Measurements from ENCODE around the gene SLC35D2. TPM values are rescaled to one million over a fixed set of nuclear protein-coding genes. Genes with fewer than 3 reads are reported as not detected.
"Not testable (repeated sequence)": the region's sequence is repeated elsewhere in the genome, so short reads cannot be mapped to it uniquely, and the experiment has no call there.

SLC35D2 gene
- total RNA-seq, 4 donors from 2014 or later: 5.6 to 38.5 (median 21.0) TPM

DNA sequence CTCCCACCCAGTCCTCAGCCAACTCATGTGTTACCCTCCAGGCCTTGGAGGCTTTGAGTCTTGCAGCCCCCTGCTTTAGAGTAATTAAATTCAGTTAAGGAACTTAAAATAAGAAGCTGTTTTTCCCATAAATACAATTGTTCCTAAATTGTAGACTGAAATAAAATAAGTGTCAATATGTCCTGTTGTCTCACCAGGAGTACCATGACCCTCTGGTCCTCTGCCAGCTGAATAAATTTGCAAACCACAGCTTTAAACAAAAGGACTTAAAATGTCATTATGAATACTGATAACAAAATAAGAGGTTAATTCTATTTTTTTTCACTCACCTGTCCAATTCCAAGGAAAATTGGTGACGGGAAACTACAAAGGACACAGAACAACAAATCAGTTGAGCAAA, 15.6 kb downstream of the SLC35D2 start:
- intact Hi-C loops (cut with DNase I; ENCODE audit: low total_unique reads): no loop called here
- H3K27ac ChIP-seq: no peak overlapping the region
- H3K4me1 ChIP-seq: no peaks in the 10 kb centered on the region
- no peaks in the 10 kb centered on the region for H3K9me3 ChIP-seq
- H3K27me3 ChIP-seq: no peaks in the 10 kb centered on the region
- H3K4me3 ChIP-seq: no peak overlapping the region
- H3K36me3 ChIP-seq: no peaks in the 10 kb centered on the region
- no peak for DNase-seq
- TF ChIP-seq CTCF (IDR thresholded peaks at IDR 0.05) (no peak), POLR2A (IDR thresholded peaks at IDR 0.05) (no peak)

DNA sequence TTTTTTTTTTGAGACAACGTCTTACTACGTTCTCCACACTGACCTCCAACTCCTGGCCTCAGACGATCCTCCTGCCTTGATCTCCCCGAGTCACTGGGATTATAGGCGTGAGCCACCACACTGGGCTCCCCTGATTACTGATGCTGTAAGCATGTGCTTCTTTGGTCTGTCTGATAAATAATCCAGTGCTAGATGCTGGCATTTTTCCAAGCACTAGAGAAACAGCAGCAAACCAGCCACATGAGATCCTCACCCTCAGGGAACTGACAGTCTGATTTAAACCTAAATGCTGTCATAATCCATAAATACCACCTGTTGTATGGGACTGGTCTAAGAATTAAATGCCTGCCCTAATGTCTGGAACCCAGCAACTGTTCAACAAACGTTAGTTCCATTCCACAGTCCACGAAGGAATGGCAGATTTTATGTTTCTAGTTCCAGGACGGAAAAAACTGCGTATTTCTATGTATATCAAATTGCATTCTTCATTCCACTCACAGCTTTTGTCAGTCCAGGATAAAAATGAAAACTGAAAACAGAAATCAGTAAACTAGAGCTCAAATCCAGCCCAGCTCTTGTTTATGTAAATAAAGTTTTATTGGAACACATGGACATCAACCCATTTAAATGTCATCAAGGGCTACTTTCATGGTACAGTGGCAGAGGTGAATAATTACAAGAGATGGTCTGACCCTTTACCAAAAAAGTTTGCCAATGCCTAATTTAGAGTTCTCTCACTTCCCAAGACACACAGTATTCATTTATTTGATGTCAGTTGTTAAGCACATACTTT, 20.1 kb downstream of the SLC35D2 start:
- Histone ChIP-seq H3K27ac (no peak overlapping the region), H3K36me3 (no peaks in the 10 kb centered on the region), H3K9me3 (no peaks in the 10 kb centered on the region), H3K4me1 (no peaks in the 10 kb centered on the region), H3K27me3 (no peaks in the 10 kb centered on the region), H3K4me3 (no peak overlapping the region)
- intact Hi-C loops (cut with DNase I; ENCODE audit: low total_unique reads): no loop called here
- no peak for DNase-seq
- TF ChIP-seq CTCF (IDR thresholded peaks at IDR 0.05) (no peak), POLR2A (IDR thresholded peaks at IDR 0.05) (no peak)

GRCh38 chr9:96362119-96362518, 21.4 kb downstream of the SLC35D2 start:
- H3K36me3 ChIP-seq; H3K27ac ChIP-seq; intact Hi-C loops (cut with DNase I; ENCODE audit: low total_unique reads); H3K4me1 ChIP-seq; H3K27me3 ChIP-seq; H3K4me3 ChIP-seq; DNase-seq; H3K9me3 ChIP-seq: not testable (repeated sequence)

GRCh38 chr9:96361668-96362067, 21.8 kb downstream of the SLC35D2 start:
- no peak overlapping the region for H3K27ac ChIP-seq
- no peaks in the 10 kb centered on the region for H3K9me3 ChIP-seq
- no peak for DNase-seq
- intact Hi-C loops (cut with DNase I; ENCODE audit: low total_unique reads): no loop called here
- H3K4me3 ChIP-seq: no peak overlapping the region
- H3K27me3 ChIP-seq: no peaks in the 10 kb centered on the region
- no peaks in the 10 kb centered on the region for H3K36me3 ChIP-seq
- TF ChIP-seq CTCF (IDR thresholded peaks at IDR 0.05) (no peak), POLR2A (IDR thresholded peaks at IDR 0.05) (no peak)
- no peaks in the 10 kb centered on the region for H3K4me1 ChIP-seq

- Histone ChIP-seq H3K27ac (no peak overlapping the region), H3K4me1 (no peaks in the 10 kb centered on the region), H3K36me3 (no peaks in the 10 kb centered on the region), H3K4me3 (no peak overlapping the region), H3K27me3 (no peaks in the 10 kb centered on the region), H3K9me3 (no peaks in the 10 kb centered on the region)
- no peak for DNase-seq
- TF ChIP-seq POLR2A (IDR thresholded peaks at IDR 0.05): no peak
- TF ChIP-seq CTCF (IDR thresholded peaks at IDR 0.05): no peak
- intact Hi-C loops (cut with DNase I; ENCODE audit: low total_unique reads): no loop called here
Measured at GRCh38 chr9:96360976-96361375, 22.5 kb downstream of the SLC35D2 start.

DNA sequence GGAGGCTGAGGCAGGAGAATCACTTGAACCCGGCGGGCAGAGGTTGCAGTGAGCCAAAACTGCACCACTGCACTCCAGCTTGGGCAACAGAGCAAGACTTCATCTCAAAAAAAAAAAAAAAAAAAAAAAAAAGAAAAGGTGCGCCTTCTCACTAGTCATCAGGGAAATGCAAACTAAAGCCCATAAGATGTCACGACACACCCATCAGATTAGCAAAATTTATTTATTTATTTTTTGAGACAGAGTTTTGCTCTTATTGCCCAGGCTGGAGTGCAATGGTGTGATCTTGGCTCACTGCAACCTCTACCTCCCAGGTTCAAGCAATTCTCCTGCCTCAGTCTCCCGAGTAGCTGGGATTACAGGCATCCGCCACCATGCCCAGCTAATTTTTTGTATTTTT, 23.0 kb downstream of the SLC35D2 start:
- H3K4me3 ChIP-seq; H3K9me3 ChIP-seq; intact Hi-C loops (cut with DNase I; ENCODE audit: low total_unique reads); H3K27me3 ChIP-seq; DNase-seq; H3K4me1 ChIP-seq; H3K27ac ChIP-seq; H3K36me3 ChIP-seq: not testable (repeated sequence)

Measured in uterus (tissue), 4 donors.